ENCODE results near the gene GNPTG.

Gene GNPTG

DNA sequence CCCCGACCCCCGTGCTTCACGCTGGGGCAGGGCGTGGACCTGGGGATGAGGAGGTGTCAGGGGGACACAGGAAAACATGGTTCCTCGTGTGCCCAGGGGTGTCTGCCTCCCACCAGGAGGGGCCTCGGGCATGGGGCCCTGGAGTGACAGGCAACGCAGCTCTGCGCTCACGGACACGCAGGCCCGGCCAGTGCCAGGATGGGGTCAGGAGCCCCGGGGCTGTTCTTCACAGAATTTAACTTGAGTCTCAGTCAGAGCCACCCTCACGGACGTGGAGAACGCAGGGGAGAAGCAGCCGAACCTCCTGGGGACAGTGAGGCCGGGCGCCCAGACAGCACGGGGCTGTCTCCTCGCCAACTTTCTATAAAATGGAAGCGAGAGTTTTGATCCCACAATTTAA, 46.0 kb downstream of the GNPTG start:
- TF ChIP-seq, protein P1, sequence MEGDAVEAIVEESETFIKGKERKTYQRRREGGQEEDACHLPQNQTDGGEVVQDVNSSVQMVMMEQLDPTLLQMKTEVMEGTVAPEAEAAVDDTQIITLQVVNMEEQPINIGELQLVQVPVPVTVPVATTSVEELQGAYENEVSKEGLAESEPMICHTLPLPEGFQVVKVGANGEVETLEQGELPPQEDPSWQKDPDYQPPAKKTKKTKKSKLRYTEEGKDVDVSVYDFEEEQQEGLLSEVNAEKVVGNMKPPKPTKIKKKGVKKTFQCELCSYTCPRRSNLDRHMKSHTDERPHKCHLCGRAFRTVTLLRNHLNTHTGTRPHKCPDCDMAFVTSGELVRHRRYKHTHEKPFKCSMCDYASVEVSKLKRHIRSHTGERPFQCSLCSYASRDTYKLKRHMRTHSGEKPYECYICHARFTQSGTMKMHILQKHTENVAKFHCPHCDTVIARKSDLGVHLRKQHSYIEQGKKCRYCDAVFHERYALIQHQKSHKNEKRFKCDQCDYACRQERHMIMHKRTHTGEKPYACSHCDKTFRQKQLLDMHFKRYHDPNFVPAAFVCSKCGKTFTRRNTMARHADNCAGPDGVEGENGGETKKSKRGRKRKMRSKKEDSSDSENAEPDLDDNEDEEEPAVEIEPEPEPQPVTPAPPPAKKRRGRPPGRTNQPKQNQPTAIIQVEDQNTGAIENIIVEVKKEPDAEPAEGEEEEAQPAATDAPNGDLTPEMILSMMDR (IDR thresholded peaks at IDR 0.05; ENCODE audit: low read length, missing control alignments) = no peak
- DNase-seq (ENCODE audit: low read depth) = no peak
- no peak overlapping the region for H3K4me3 ChIP-seq (replicated peaks; ENCODE audit: low read depth, low read length)

DNA sequence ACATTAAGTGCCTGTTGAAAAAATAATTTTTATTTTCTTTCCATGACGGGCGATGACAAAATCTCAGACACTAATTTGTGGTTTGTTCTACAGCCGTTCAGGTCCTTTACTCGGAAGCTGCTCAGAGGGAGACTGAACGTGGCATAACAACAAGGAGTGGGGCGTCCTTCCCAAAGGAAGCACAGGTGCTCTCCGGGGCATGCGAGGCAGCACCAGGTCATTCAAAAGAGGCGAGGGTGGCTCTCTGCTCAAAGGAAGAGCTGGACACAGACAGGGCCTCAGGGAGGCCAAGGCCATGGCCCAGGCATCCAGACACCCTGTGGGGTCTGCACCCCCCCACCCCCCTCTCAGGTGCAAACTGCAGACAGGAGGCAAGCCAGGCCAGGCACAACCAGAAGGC, 46.6 kb downstream of the GNPTG start:
- H3K4me3 ChIP-seq (replicated peaks; ENCODE audit: low read depth, low read length) = no peak overlapping the region
- no peak for DNase-seq (ENCODE audit: low read depth)
- TF ChIP-seq, protein P1 (IDR thresholded peaks at IDR 0.05; ENCODE audit: low read length, missing control alignments) = no peak

DNA sequence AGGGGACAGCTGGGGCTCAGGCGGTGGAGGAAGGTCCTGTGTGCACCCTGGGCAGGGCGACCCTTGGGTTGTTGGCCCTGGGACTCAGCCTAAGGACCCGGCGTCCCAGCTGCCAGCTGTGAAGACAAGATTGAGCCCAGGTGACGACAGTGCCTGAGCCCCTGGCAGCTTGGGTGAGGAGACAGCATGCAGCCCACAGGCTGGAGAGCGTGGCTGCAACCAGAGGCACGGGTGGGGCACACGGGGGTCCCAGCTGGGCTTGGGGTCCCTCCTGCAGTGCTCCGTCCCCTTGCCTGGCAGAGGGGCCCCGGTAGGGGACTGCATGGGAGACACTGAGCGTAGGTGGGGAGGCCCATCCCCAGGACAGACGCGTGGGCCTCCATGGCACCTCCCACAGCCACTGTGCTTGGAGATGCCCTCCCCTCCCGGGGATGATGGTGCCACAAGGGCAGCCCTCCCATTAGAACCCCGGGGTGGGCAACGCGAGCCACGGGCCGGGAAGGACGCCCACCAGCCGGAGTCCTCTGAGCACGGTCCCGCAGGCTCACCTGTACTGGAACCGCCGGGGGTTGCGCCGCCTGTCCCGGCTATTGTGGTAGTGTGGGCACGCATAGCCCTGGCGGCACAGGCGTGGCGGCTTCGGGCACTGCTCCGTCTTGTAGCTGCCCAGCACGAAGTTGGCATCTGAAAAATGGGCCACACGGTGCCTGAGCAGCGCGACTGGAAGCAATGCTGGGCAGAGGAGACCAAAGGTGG, 47.3 kb downstream of the GNPTG start:
- no peak for DNase-seq (ENCODE audit: low read depth)
- H3K4me3 ChIP-seq (replicated peaks; ENCODE audit: low read depth, low read length) = no peak overlapping the region
- TF ChIP-seq, protein P1 (IDR thresholded peaks at IDR 0.05; ENCODE audit: low read length, missing control alignments) = no peak

DNA sequence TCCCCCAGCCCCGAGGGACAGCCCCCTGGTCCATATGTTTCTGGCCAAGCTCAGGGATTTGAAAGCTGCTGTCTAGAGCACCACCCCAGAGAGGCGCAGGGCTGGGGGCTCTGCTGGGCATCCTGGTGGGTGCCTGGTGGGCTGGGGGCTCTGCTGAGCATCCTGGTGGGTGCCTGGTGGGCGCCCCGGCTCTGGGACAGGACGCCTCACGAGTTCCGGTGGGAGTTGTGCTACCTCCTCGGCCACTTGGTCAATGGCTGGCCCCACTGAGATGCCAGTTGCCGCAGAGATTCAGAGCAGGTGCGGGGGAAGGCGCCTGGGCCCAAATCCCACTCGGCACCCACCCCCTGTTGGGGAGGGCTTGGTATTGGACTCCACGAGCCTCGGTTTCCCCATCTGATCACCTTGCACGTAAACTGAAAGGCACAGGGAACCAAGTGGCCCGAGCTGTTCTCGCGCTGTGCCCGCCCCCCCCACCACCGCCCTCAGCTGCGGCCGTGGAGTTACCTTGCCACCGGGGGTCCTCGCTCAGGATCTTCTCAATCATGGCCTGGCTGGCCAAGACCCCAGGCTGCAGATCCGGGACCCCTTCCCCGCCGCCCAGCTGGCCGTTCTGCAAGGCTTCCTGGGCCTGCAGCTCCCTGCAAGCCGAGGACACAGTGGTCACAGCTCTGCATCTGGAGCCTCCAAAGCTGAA, 49.5 kb downstream of the GNPTG start:
- H3K4me3 ChIP-seq (replicated peaks; ENCODE audit: low read depth, low read length) = no peak overlapping the region
- TF ChIP-seq, protein P1 (IDR thresholded peaks at IDR 0.05; ENCODE audit: low read length, missing control alignments) = no peak
- DNase-seq (ENCODE audit: low read depth) = no peak

DNA sequence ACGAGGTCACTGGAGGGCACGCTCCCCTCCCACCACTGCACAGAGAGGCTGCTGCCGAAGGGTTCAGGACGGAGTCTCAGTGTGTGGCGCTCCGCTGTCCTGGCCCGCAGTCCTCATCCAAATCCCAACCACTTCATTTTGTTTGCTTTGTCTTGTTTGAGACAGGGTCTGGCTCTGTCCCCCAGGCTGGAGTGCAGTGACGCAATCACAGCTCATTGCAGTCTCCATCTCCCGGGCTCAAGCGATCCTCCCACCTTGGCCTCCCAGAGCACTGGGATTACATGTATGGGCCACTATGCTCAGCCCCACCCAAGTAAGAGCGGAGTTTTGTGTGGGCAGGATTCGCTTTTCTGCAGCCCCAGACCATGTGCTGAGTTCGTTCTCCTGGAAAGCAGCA, 50.0 kb downstream of the GNPTG start:
- TF ChIP-seq, protein P1 (IDR thresholded peaks at IDR 0.05; ENCODE audit: low read length, missing control alignments) = no peak
- no peak for DNase-seq (ENCODE audit: low read depth)
- no peak overlapping the region for H3K4me3 ChIP-seq (replicated peaks; ENCODE audit: low read depth, low read length)

DNA sequence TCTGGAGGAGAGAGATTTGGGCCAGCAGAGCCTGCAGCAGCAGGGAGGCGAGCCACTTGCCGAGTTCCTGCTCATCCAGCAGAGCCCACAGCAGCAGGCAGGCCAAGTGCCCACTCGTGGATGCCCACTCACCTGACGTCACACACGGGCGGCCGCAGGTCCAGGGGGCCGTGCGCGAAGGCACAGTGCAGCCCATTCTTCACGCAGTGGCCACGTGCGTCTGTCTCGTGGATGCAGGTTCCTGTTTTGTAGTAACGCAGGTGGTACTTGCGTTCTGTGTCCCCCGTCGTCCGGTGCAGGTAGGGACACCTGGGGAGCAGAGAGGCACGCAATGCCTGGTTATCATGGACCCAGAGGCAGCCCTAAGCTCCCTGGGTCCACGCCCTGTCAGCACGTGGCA, 51.3 kb downstream of the GNPTG start:
- DNase-seq (ENCODE audit: low read depth) = no peak
- TF ChIP-seq, protein P1 (IDR thresholded peaks at IDR 0.05; ENCODE audit: low read length, missing control alignments) = no peak

More for the DNA sequence above, 51.3 kb downstream of the GNPTG start:
- H3K4me3 ChIP-seq (replicated peaks; ENCODE audit: low read depth, low read length) = no peak overlapping the region

Measured in fibroblast of pulmonary artery (primary cell).